ENCODE data around the gene MCC.

GRCh38 chr5:113081881-113082546 is 406.2 kb downstream of the MCC start:
- TF ChIP-seq CTCF (conservative IDR thresholded peaks at IDR 0.05; ENCODE audit: low read depth, low read length), result no peak
- TF ChIP-seq EZH2 (IDR thresholded peaks at IDR 0.05; ENCODE audit: borderline replicate concordance, low read depth, low read length, poor library complexity, severe bottlenecking), result no peak

Data from A673 (cell line).